ENCODE data around the gene CELF6. TPM values are rescaled to one million over a fixed set of nuclear protein-coding genes. Genes with fewer than 3 reads are reported as not detected.

The CELF6 gene
- total and polyA plus RNA-seq, 7 donors: 2.1 to 5.8 (median 3.1) TPM; not detected in 2

GRCh38 chr15:72265031-72265430, 54.9 kb downstream of the CELF6 start:
- H3K4me1 ChIP-seq: peaks cover 0 to 2% (median 0%) of the 10 kb centered on the region in 4 donors
- no peaks in the 10 kb centered on the region for H3K9me3 ChIP-seq
- peaks cover 46 to 91% (median 74%) of the 10 kb centered on the region in 4 donors for H3K36me3 ChIP-seq
- intact Hi-C loops (cut with DNase I): no loop called here
- H3K27ac ChIP-seq: no peak overlapping the region
- H3K27me3 ChIP-seq: no peaks in the 10 kb centered on the region
- TF ChIP-seq POLR2AphosphoS5 (IDR thresholded peaks at IDR 0.05): no peak
- TF ChIP-seq POLR2A (IDR thresholded peaks at IDR 0.05): no peak
- TF ChIP-seq, protein P1, sequence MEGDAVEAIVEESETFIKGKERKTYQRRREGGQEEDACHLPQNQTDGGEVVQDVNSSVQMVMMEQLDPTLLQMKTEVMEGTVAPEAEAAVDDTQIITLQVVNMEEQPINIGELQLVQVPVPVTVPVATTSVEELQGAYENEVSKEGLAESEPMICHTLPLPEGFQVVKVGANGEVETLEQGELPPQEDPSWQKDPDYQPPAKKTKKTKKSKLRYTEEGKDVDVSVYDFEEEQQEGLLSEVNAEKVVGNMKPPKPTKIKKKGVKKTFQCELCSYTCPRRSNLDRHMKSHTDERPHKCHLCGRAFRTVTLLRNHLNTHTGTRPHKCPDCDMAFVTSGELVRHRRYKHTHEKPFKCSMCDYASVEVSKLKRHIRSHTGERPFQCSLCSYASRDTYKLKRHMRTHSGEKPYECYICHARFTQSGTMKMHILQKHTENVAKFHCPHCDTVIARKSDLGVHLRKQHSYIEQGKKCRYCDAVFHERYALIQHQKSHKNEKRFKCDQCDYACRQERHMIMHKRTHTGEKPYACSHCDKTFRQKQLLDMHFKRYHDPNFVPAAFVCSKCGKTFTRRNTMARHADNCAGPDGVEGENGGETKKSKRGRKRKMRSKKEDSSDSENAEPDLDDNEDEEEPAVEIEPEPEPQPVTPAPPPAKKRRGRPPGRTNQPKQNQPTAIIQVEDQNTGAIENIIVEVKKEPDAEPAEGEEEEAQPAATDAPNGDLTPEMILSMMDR (IDR thresholded peaks at IDR 0.05): no peak
- no peak for TF ChIP-seq EP300 (IDR thresholded peaks at IDR 0.05)
- no peak overlapping the region for H3K4me3 ChIP-seq
- no peak for DNase-seq
- 88 to 94% methylated on average over 5 of the region's 5 CpGs for WGBS, 2 donors

- no peaks in the 10 kb centered on the region for H3K9me3 ChIP-seq
- H3K27me3 ChIP-seq: no peaks in the 10 kb centered on the region
- 97% methylated on average over 10 of the region's 10 CpGs for WGBS, 2 donors
- peaks cover 30 to 96% (median 72%) of the 10 kb centered on the region in 4 donors for H3K36me3 ChIP-seq
- DNase-seq: no peak
- no peak overlapping the region for H3K4me3 ChIP-seq
- TF ChIP-seq POLR2AphosphoS5 (IDR thresholded peaks at IDR 0.05): no peak
- TF ChIP-seq, protein P1 (IDR thresholded peaks at IDR 0.05): no peak
- TF ChIP-seq POLR2A (IDR thresholded peaks at IDR 0.05): no peak
- no peak for TF ChIP-seq EP300 (IDR thresholded peaks at IDR 0.05)
- no peaks in the 10 kb centered on the region for H3K4me1 ChIP-seq
- no peak overlapping the region for H3K27ac ChIP-seq
- intact Hi-C loops (cut with DNase I): no loop called here
Measured at GRCh38 chr15:72252663-72253299, 67.2 kb downstream of the CELF6 start.

DNA sequence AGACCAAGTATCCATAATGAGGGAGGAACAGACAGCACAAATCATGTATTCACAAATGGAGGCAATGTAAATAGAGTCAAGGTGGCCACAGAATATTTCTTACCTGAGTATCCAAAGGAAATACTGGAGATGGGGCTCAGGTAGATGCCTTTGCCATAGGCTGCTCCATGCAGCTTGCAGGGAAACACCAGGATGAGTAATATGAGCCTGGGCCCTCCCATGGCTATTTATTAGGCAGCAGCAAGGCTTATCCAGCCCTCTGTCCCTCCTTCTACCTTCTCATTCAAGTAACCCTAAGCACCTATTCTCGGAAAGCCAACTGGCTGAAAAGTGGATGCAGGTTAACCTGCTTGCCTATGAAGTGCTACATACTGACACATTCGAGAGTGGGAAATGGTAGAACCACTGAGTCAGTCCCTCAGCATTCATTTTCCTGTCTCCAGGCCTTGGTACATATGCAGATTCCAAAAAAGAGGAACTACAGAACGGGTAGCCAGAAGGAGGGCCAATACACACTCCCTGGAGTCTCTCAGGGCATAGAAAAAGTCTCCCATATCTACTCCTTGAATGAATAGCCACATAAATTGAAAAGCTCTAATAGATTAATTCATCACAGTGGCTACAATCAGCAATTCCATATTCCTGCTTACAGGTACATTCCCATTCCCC, 70.7 kb downstream of the CELF6 start:
- Histone ChIP-seq H3K4me3 (no peak overlapping the region), H3K9me3 (no peaks in the 10 kb centered on the region), H3K36me3 (peaks cover 14 to 93% (median 47%) of the 10 kb centered on the region in 4 donors), H3K27me3 (no peaks in the 10 kb centered on the region), H3K4me1 (no peaks in the 10 kb centered on the region), H3K27ac (no peak overlapping the region)
- DNase-seq: no peak
- intact Hi-C loops (cut with DNase I): no loop called here
- TF ChIP-seq, protein P1 (IDR thresholded peaks at IDR 0.05): no peak
- TF ChIP-seq POLR2A (IDR thresholded peaks at IDR 0.05) (no peak), EP300 (IDR thresholded peaks at IDR 0.05) (no peak), POLR2AphosphoS5 (IDR thresholded peaks at IDR 0.05) (no peak)
- WGBS, 2 donors: 83 to 87% methylated on average over 3 of the region's 3 CpGs

DNA sequence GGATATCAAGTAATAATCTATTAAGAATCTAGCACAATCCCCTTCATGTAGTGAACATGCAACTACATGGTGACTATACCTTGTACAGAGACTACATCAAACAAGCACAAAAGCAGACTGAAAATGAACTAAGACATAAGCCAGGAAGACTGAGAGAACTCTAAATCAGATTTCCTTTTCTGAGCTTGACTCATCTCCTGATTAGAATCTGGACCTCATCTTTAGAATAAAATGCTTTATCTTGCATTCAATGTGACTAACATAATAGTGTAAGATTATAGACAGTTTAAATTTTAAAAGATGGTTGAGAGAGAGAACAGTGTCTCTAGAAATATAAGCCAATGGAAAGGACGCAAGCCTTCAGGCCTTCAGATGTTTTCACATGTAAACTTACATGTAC, 71.4 kb downstream of the CELF6 start:
- TF ChIP-seq EP300 (IDR thresholded peaks at IDR 0.05): no peak
- no peak for TF ChIP-seq POLR2A (IDR thresholded peaks at IDR 0.05)
- TF ChIP-seq, protein P1 (IDR thresholded peaks at IDR 0.05): no peak
- no peak for TF ChIP-seq POLR2AphosphoS5 (IDR thresholded peaks at IDR 0.05)
- Histone ChIP-seq H3K27ac (no peak overlapping the region), H3K4me3 (no peak overlapping the region), H3K36me3 (peaks cover 9 to 93% (median 46%) of the 10 kb centered on the region in 4 donors), H3K9me3 (no peaks in the 10 kb centered on the region), H3K4me1 (no peaks in the 10 kb centered on the region), H3K27me3 (no peaks in the 10 kb centered on the region)
- 93 to 98% methylated on average over 1 of the region's 1 CpG for WGBS, 2 donors
- DNase-seq: no peak
- intact Hi-C loops (cut with DNase I): no loop called here

Data from sigmoid colon (tissue), 7 donors.